Measurements from ENCODE around the gene ST8SIA1.

DNA sequence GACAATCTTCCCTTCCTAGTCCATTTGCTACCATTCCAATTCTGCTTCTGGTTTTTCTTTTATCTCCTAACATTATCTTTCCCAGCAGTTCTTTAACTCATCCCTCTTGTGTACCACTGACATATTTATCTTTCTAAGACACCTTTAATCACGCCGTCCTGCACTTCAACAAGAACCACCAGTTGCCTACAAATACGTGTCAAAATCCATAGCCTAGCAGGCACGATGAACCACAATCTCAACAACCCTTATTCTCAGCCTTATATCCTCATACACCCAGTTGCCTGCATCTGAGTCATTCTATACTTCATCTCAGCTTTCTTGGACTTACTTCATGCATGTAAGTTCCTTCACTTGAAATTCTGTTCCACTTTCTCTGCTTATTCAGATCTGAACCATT, 16.4 kb upstream of the ST8SIA1 start:
- TF ChIP-seq, protein P1, sequence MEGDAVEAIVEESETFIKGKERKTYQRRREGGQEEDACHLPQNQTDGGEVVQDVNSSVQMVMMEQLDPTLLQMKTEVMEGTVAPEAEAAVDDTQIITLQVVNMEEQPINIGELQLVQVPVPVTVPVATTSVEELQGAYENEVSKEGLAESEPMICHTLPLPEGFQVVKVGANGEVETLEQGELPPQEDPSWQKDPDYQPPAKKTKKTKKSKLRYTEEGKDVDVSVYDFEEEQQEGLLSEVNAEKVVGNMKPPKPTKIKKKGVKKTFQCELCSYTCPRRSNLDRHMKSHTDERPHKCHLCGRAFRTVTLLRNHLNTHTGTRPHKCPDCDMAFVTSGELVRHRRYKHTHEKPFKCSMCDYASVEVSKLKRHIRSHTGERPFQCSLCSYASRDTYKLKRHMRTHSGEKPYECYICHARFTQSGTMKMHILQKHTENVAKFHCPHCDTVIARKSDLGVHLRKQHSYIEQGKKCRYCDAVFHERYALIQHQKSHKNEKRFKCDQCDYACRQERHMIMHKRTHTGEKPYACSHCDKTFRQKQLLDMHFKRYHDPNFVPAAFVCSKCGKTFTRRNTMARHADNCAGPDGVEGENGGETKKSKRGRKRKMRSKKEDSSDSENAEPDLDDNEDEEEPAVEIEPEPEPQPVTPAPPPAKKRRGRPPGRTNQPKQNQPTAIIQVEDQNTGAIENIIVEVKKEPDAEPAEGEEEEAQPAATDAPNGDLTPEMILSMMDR (IDR thresholded peaks at IDR 0.05; ENCODE audit: insufficient read depth, low read depth, low read length), result no peak
- no peak for TF ChIP-seq EZH2 (IDR thresholded peaks at IDR 0.05; ENCODE audit: insufficient read depth, low read length)
